H1 (cell line): ENCODE results near the gene C5orf15. TPM values are rescaled to one million over a fixed set of nuclear protein-coding genes. Genes with fewer than 3 reads are reported as not detected.
"Not testable (repeated sequence)": the region's sequence is repeated elsewhere in the genome, so short reads cannot be mapped to it uniquely, and the experiment has no call there.

ENCODE experiments used
- CTCF ChIA-PET: fragments of 300-600 bp; sonication (Branson Sonifier 250); formaldehyde crosslinking; loops from one replicate; lab custom pipeline; 2021; ENCODE audit not compliant: partially characterized antibody; lab: Charles Lee
- POLR2A ChIA-PET: fragments of 300-600 bp; sonication (Branson Sonifier 250); formaldehyde crosslinking; loops from one replicate; lab custom pipeline; 2021; ENCODE audit warnings: inconsistent platforms; ENCODE audit not compliant: partially characterized antibody; lab: Charles Lee
- DNase-seq, 2 experiments: peaks; one replicate each; pipeline versions ENCODE4 v3.0.0 to v3.0.0-alpha.2; 2010 to 2022; ENCODE audit warnings: low spot score in 2 of 2, low read depth in 1 of 2, mixed read lengths in 1 of 2
- FAIRE-seq: peaks from 2 replicates; lab custom pipeline; 2011; peaks lifted over from hg19 to GRCh38; lab: Jason Lieb, UNC
- H2AFZ ChIP-seq: 2 replicates; pipeline ENCODE4 v1.8.1; 2012; ENCODE audit warnings: low read length, inconsistent platforms
- H2AK5ac ChIP-seq: 2 replicates; pipeline ENCODE4 v1.6.1; 2013; ENCODE audit warnings: low read depth, low read length
- H2BK120ac ChIP-seq: replicated peaks from 2 replicates; pipeline ENCODE3; 2013; ENCODE audit warnings: low read depth, low read length, inconsistent platforms
- H2BK12ac ChIP-seq: 2 replicates; pipeline ENCODE4 v1.6.1; 2013; ENCODE audit warnings: low read depth, low read length
- H2BK15ac ChIP-seq: 2 replicates; pipeline ENCODE4 v1.6.1; 2013; ENCODE audit warnings: low read length
- H2BK20ac ChIP-seq: 2 replicates; pipeline ENCODE4 v1.6.1; 2013; ENCODE audit warnings: low read length
- H2BK5ac ChIP-seq: 2 replicates; pipeline ENCODE4 v1.6.1; 2013; ENCODE audit warnings: low read depth, low read length
- H3K14ac ChIP-seq: 2 replicates; pipeline ENCODE4 v1.6.1; 2013; ENCODE audit warnings: inconsistent platforms; ENCODE audit not compliant: insufficient read length
- H3K18ac ChIP-seq: 2 replicates; pipeline ENCODE4 v1.6.1; 2013; ENCODE audit warnings: low read length; ENCODE audit errors: extremely low read depth
- H3K23ac ChIP-seq: 2 replicates; pipeline ENCODE4 v1.6.1; 2013; ENCODE audit warnings: inconsistent platforms; ENCODE audit not compliant: insufficient read length
- H3K23me2 ChIP-seq: 2 replicates; pipeline ENCODE4 v1.6.1; 2013; ENCODE audit warnings: low read depth, low read length
- H3K27ac ChIP-seq: 2 replicates; pipeline ENCODE4 v1.6.1; 2011; ENCODE audit warnings: low read depth, low read length, inconsistent platforms
- H3K27me3 ChIP-seq, 4 experiments: replicated peaks in 1 of 4; 1 replicate in 1 of 4; 2 replicates in 3 of 4; pipeline versions ENCODE4 v1.6.1 to v1.8.1; 2011 to 2013; ENCODE audit warnings: low read length in 3 of 4, mild to moderate bottlenecking in 3 of 4, inconsistent platforms in 2 of 4, mixed read lengths in 2 of 4, moderate library complexity in 1 of 4; ENCODE audit not compliant: control insufficient read depth in 3 of 4, insufficient read depth in 3 of 4; ENCODE audit errors: extremely low read depth in 1 of 4
- H3K36me3 ChIP-seq, 4 experiments: 2 replicates each; pipeline versions ENCODE4 v1.6.1 to v1.8.1; 2011 to 2013; ENCODE audit warnings: mild to moderate bottlenecking in 4 of 4, low read length in 3 of 4, moderate library complexity in 2 of 4, control low read depth in 1 of 4, inconsistent platforms in 1 of 4; ENCODE audit not compliant: insufficient read depth in 4 of 4, control insufficient read depth in 2 of 4
- H3K4ac ChIP-seq: replicated peaks from 2 replicates; pipeline ENCODE3; 2013; ENCODE audit warnings: low read length, low read depth, mixed read lengths, inconsistent platforms; ENCODE audit not compliant: insufficient read length
- H3K4me1 ChIP-seq, 4 experiments: replicated peaks in 1 of 4; 1 replicate in 1 of 4; 2 replicates in 3 of 4; pipeline versions ENCODE4 v1.6.1 to v1.8.1; 2011 to 2013; ENCODE audit warnings: low read length in 3 of 4, inconsistent platforms in 2 of 4, mixed read lengths in 1 of 4; ENCODE audit not compliant: insufficient read depth in 4 of 4, control insufficient read depth in 3 of 4
- H3K4me2 ChIP-seq, 2 experiments: 2 replicates each; pipeline versions ENCODE4 v1.6.1 to v1.8.1; 2011 to 2013; ENCODE audit warnings: low read depth in 2 of 2, low read length in 2 of 2, control low read depth in 1 of 2, inconsistent platforms in 1 of 2, mild to moderate bottlenecking in 1 of 2; ENCODE audit not compliant: insufficient read depth in 1 of 2
- H3K4me3 ChIP-seq, 4 experiments: fragments of 200-600, 300-600 bp in 1 of 4; sonication (generic), shearing (Covaris generic), sonication (Bioruptor Twin) in 1 of 4; 2 replicates each; pipeline versions ENCODE4 v1.5.1 to v1.8.1; 2011 to 2016; ENCODE audit warnings: low read length in 4 of 4, low read depth in 3 of 4, control low read depth in 2 of 4, inconsistent platforms in 2 of 4, mild to moderate bottlenecking in 2 of 4, mixed read lengths in 1 of 4, moderate library complexity in 1 of 4; ENCODE audit not compliant: insufficient read depth in 2 of 4; ENCODE audit errors: extremely low read depth in 1 of 4
- H3K56ac ChIP-seq: replicated peaks from 2 replicates; pipeline ENCODE3; 2013; ENCODE audit warnings: low read depth, mild to moderate bottlenecking, mixed read lengths, low read length, inconsistent platforms; ENCODE audit not compliant: insufficient read length
- H3K79me1 ChIP-seq: 2 replicates; pipeline ENCODE4 v1.6.1; 2013; ENCODE audit warnings: low read depth, low read length, control low read depth
- H3K79me2 ChIP-seq, 2 experiments: 2 replicates each; pipeline versions ENCODE4 v1.6.1 to v1.8.1; 2012 to 2013; ENCODE audit warnings: low read length in 2 of 2, mild to moderate bottlenecking in 2 of 2, inconsistent platforms in 1 of 2; ENCODE audit not compliant: insufficient read depth in 2 of 2, control insufficient read depth in 1 of 2
- H3K9ac ChIP-seq, 4 experiments: replicated peaks in 1 of 4; 1 replicate in 1 of 4; 2 replicates in 3 of 4; pipeline versions ENCODE4 v1.6.1 to v1.8.1; 2011 to 2013; ENCODE audit warnings: low read depth in 3 of 4, low read length in 3 of 4, control low read depth in 2 of 4, mild to moderate bottlenecking in 2 of 4, moderate library complexity in 2 of 4, inconsistent platforms in 1 of 4; ENCODE audit errors: extremely low read depth in 1 of 4
- H3K9me3 ChIP-seq, 2 experiments: 2 replicates each; pipeline versions ENCODE4 v1.6.1 to v1.8.1; 2012 to 2013; ENCODE audit warnings: mild to moderate bottlenecking in 2 of 2, moderate library complexity in 2 of 2, control low read depth in 1 of 2, inconsistent platforms in 1 of 2, low read depth in 1 of 2, low read length in 1 of 2, mixed read lengths in 1 of 2; ENCODE audit not compliant: insufficient read depth in 2 of 2
- H4K20me1 ChIP-seq, 2 experiments: replicated peaks in 1 of 2; 2 replicates each; pipeline versions ENCODE3 to v1.8.1; 2011 to 2013; ENCODE audit warnings: inconsistent platforms in 2 of 2, low read length in 2 of 2, mild to moderate bottlenecking in 1 of 2; ENCODE audit not compliant: insufficient read depth in 2 of 2, control insufficient read depth in 1 of 2
- H4K5ac ChIP-seq: 2 replicates; pipeline ENCODE4 v1.6.1; 2013; ENCODE audit warnings: low read length, low read depth, mixed read lengths, inconsistent platforms; ENCODE audit not compliant: insufficient read length
- H4K8ac ChIP-seq: 2 replicates; pipeline ENCODE4 v1.8.0; 2013; ENCODE audit warnings: mild to moderate bottlenecking, moderate library complexity, low read length, inconsistent platforms; ENCODE audit not compliant: insufficient read depth; ENCODE audit errors: extremely low read depth
- H4K91ac ChIP-seq: replicated peaks from 2 replicates; pipeline ENCODE3; 2013; ENCODE audit warnings: low read length, mixed read lengths, inconsistent platforms; ENCODE audit not compliant: insufficient read length
- E2F6 ChIP-seq: IDR thresholded peaks from 2 replicates; pipeline ENCODE4 v1.6.1; 2012; ENCODE audit warnings: inconsistent platforms
- MAX ChIP-seq: IDR thresholded peaks from 2 replicates; pipeline ENCODE4 v1.6.1; 2012; ENCODE audit warnings: inconsistent platforms
- POU5F1 ChIP-seq: IDR thresholded peaks from 2 replicates; pipeline ENCODE4 v1.6.1; 2011; ENCODE audit warnings: low read depth, mild to moderate bottlenecking, low read length, moderate library complexity
- RAD21 ChIP-seq, 2 experiments: IDR thresholded peaks in 1 of 2; conservative IDR thresholded peaks in 1 of 2; 2 replicates each; pipeline ENCODE4 v1.6.1; 2011; ENCODE audit warnings: low read depth in 2 of 2, low read length in 2 of 2, improper control_type of control experiment in 1 of 2, inconsistent platforms in 1 of 2, mild to moderate bottlenecking in 1 of 2, moderate library complexity in 1 of 2
- TBP ChIP-seq: IDR thresholded peaks from 2 replicates; pipeline ENCODE4 v1.6.1; 2011; ENCODE audit warnings: low read depth, low read length, improper control_type of control experiment
- WGBS, 2 experiments: shearing (Covaris generic) in 1 of 2; methylation state at CpG; one replicate each; pipeline versions ENCODE4 v1.1.6 to v1.1.7; 2013 to 2015; ENCODE audit warnings: low lambda C conversion rate in 2 of 2, mixed read lengths in 2 of 2, inconsistent platforms in 1 of 2, low coverage in 1 of 2, missing lambda C conversion rate in 1 of 2; ENCODE audit not compliant: insufficient replicate concordance in 2 of 2, insufficient coverage in 1 of 2, insufficient read length in 1 of 2; ENCODE audit errors: extremely low coverage in 1 of 2, missing lambda C conversion rate in 1 of 2; 5-methylcytosine and 5-hydroxymethylcytosine counted together
- polyA plus RNA-seq, 7 experiments: library from polyadenylated mRNA; depleted of rRNA in 3 of 7; stranded (reverse) in 5 of 7; unstranded in 2 of 7; fragments of >200 nt in 5 of 7; fragments of 200-250 nt in 2 of 7; gene quantifications; 1 replicate in 5 of 7; 2 replicates in 1 of 7; 4 replicates in 1 of 7; pipeline versions ENCODE4 v1.2.1 to v1.2.3, GENCODE V29; 2011 to 2013; ENCODE audit warnings: missing spikeins in 2 of 7, mixed read lengths in 2 of 7
- total RNA-seq: library from RNA; stranded (reverse); fragmentation: NEBNext Ultra II Directional; extraction: Animal tissue kit (Norgen Biotek cat#: 25700); gene quantifications from 2 replicates; pipeline ENCODE4 v1.2.1, GENCODE V29; 2021

C5orf15 gene
- total and polyA plus RNA-seq, 2 of the 8 experiments (the other 6 are each of a cell fraction or from before 2014, with no cell fraction given) = 31.7 to 39.3 TPM

GRCh38 chr5:133977161-133977787 is 8.8 kb upstream of the C5orf15 start (continued):
- TF ChIP-seq MAX (no peak), POU5F1 (no peak), TBP (no peak), RAD21 (IDR thresholded peaks at IDR 0.05 in 1 of 2, conservative IDR thresholded peaks at IDR 0.05 in 1 of 2; ENCODE audit: low read depth in 2 of 2, low read length in 2 of 2) (no peak), E2F6 (no peak)

- H4K8ac ChIP-seq, H3K27ac ChIP-seq, H3K56ac ChIP-seq, H2BK12ac ChIP-seq, H2BK120ac ChIP-seq, H2AFZ ChIP-seq, H3K23me2 ChIP-seq, H4K91ac ChIP-seq, H2BK15ac ChIP-seq, H3K4me3 ChIP-seq, FAIRE-seq, H3K4me1 ChIP-seq, H2BK20ac ChIP-seq, H3K9me3 ChIP-seq, H3K9ac ChIP-seq, H3K4ac ChIP-seq, H3K79me2 ChIP-seq, H3K18ac ChIP-seq, H2AK5ac ChIP-seq, H3K27me3 ChIP-seq, H4K20me1 ChIP-seq, H3K23ac ChIP-seq, H3K4me2 ChIP-seq, H3K14ac ChIP-seq, DNase-seq, H3K79me1 ChIP-seq, H4K5ac ChIP-seq, H2BK5ac ChIP-seq: not testable (repeated sequence)
- ChIA-PET CTCF (interaction anchor here (15.5 kb wide), 1 partner anchor 21 kb away, joined by 160 read pairs; no protein-coding TSS in a partner anchor), POLR2A (interaction anchor here (1.5 kb wide), 1 partner anchor 13 kb away, joined by 4 read pairs; no protein-coding TSS in a partner anchor)
- peaks cover 16 to 54% (median 38%) of the 10 kb centered on the region in 4 experiments for H3K36me3 ChIP-seq
- 92% methylated on average over 16 of the region's 16 CpGs; no CpG with 5 or more reads in 1 of the 2 experiments for WGBS, 2 experiments
Measured at GRCh38 chr5:133975546-133975945, 7.1 kb upstream of the C5orf15 start.
